Activated CD4-positive, alpha-beta T cell treated with anti-CD3 and anti-CD28 coated beads, Interleukin-10, Interleukin-2, amounts not matched to agents 100 ng/mL and 50 ng/mL, durations not matched to agents 16 hours and 8 hours (primary cell): Measurements from ENCODE around the gene SAMD9.
A peak's percentile ranks its signal among the peaks of the same experiment; 100 is the strongest.
"Not testable (repeated sequence)": the region's sequence is repeated elsewhere in the genome, so short reads cannot be mapped to it uniquely, and the experiment has no call there.

Experiments used
- DNase-seq: peaks from one replicate; pipeline ENCODE4 v3.0.0-alpha.2; 2020

Gene SAMD9

GRCh38 chr7:93119191-93119905 is 1.6 kb upstream of the SAMD9 start:
- no peak for DNase-seq

DNA sequence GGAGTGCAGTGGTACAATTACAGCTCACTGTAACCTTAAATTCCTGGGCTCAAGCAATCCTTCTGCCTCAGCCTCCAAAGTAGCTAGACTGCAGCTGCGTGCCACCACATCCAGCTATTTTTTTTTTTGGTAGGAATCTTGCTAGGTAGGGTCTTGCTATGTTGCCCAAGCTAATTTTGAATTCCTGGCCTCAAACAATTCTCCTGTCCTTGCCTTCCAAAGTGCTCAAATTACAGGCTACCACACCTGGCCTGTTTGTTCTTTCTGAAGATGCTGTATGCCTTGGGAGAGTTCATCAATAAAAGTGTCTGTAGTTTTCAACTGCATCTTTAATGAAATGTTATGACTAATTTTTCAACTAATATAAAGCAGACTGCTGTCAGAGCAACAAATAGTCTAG is 452 bp downstream of the SAMD9 start:
- DNase-seq, result no peak

DNA sequence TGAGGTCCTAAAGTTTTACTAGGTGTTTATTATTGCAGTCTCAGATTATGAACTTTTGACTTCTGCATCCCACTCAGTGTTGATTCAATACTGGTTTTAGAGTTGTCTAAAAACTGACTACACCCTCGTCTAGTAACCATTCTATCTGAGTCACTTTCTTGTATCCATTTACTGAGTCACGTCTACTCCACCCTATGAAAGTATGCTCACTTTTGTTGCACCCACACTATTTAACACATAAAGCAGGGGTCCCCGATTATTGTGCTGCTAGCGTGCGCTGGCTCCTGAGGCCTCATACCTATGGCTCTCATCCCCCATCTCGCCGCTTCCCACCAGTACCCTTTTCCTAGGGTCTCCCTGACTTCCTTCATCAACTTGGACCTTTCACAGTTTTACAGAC is 2.0 kb downstream of the SAMD9 start:
- peak; percentile 29 for DNase-seq

DNA sequence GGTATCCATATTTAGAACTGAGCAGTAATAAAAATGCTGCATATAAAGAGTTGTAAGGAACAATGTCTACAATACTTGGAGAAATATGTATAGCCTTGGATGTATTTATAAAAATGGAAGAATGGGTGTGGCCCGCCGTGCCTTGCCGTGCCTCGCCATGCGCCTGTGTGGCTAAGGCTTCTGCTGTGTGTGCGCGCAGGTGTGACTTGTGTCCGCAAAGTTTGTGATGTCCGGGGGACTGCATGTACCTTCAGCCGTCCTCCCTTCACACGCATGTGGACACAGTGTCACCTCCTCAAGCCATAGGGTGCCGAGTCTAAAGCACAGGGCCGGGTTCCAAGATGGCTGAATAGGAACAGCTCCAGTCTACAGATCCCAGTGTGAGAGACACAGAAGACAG is 9.8 kb downstream of the SAMD9 start:
- DNase-seq, result no peak

DNA sequence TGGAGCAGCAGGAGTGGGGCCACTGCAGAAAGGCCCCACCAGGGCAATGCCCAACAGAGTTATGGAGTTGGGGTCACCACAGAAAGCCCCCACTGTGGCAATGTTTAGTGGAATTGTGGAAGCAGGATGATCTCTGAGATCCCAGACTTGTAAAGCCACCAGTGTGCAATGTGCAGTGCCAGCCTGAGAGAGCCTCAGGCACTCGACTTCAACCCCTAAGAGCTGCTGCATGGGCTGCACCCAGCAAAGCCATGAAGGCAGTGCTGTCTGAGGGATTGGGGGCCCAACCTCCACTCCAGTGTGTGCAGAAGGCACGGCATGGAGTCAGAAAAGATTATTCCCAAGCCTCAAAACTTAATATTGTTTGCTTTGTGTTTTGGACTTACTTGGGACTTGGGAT is 20.4 kb downstream of the SAMD9 start:
- DNase-seq, result no peak

DNA sequence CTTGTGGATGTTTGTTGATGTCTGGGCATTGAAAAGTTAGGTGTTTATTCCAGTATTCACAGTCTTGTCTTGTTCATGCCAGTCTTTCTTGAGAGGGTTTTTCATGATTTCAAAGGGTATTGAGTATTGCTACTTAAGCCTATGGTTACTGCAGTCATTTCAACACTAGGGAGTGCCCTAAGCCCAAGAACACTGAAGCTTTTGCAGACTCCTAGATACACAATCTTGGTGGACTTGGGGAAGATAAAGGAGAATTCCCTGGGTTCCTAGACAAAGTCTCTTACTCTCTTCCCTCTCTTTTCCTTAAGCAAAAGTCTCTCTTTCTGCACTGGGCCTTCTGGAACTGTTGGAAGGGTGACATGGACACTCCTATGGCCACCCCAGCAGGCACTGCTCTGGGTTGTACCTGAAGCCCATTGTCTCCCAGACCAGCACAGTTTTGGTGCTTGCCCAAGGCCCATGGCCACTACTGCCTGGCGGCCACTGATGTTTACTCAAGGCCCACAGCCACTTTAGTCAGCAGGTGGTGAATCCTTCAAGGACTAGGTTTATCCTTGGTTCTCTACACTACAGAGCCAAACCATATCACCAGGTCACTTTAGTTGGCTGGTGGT is 24.9 kb downstream of the SAMD9 start:
- peak; percentile 34 for DNase-seq

DNA sequence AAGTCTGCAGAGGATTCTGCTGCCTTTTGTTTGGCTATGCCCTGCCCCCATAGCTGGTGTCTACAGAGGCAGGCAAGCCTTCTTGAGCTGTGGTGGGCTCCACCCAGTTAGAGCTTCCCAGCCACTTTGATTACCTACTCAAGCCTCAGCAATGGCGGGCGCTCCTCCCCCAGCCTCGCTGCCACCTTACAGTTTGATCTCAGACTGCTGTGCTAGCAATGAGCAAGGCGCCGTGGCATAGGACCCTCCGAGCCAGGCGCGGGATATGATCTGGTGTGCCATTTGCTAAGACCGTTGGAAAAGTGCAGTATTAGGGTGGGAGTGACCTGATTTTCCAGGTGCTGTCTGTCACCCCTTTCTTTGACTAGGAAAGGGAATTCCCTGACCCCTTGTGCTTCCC is 44.4 kb downstream of the SAMD9 start:
- not testable (repeated sequence) for DNase-seq

GRCh38 chr7:93062599-93062998 is 55.2 kb downstream of the SAMD9 start:
- no peak for DNase-seq

GRCh38 chr7:93060865-93061264 is 56.9 kb downstream of the SAMD9 start:
- no peak for DNase-seq

GRCh38 chr7:93060025-93060424 is 57.8 kb downstream of the SAMD9 start:
- DNase-seq, result no peak

- DNase-seq, result not testable (repeated sequence)
Observed at GRCh38 chr7:93056621-93057020, 61.2 kb downstream of the SAMD9 start.

DNA sequence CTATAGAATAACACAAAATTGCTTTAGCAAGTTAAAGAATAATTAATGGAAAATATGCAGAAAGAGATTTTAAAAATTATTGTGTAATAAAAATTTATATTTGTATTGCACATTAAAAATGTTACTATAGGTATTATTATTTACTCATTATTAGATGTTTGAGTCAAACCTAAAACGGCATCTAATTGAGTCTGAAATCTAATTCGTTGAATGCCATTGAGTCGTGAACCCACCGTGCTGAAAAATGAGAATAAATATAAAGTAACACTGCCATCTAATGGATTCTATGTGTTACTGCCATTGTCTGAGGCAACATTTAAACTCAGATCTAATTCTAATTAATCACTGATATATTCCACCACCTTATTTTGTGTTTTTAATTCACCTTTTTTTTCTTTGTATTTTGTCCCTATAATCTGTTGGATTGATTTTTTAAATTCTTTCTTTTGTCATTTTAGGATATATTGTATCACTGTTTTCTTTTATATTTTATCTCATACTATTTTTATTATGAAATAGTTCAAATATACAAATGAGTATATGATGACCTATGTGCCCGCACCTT is 62.2 kb downstream of the SAMD9 start:
- peak; percentile 59 for DNase-seq

- DNase-seq, result no peak
Observed at GRCh38 chr7:93054975-93055374, 62.8 kb downstream of the SAMD9 start.

DNA sequence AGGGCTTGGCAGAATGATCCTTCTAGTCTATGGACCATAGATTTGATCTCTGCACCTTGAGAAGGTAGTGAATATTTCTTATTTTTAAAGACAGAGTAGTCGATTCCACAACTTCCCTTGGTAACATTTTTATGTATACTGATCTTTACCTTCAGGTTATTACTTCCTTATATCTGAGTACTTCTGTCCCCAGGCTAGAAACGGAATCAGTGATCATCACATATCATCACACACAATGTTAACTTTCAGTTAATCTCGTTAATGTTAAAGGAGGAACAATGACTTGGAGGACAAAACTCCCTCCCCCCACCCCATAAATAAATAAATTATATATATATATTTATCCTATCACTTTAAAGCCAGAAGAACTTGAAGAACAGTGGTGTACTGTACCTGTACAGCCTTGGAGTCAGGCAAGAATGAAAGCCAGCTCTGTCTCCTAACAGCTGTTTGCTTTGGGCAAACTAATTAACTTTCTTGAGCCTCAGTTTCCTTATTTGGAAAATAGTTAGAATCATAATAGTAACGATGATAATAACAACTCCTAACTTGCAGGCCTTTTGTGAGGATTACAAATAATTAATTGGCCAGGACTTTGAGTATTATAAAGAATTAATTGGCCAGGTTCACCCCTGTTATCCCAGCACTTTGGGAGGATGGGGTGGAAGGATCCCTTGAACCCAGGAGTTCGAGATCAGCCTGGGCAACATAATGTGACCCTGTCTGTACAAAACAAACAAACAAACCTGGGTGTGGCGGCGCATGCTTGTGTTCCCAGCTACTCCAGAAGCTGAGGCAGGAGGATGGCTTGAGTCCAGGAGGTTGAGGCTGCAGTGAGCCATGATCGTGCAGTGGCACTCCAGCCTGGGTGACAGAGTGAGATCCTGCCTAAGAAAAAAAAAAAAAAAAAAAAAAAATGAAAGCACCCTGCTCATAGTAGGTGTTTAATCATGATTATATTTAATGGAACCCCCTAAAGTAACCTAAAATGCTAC is 63.5 kb downstream of the SAMD9 start:
- no peak for DNase-seq

GRCh38 chr7:93053209-93053948 is 64.4 kb downstream of the SAMD9 start:
- no peak for DNase-seq

DNA sequence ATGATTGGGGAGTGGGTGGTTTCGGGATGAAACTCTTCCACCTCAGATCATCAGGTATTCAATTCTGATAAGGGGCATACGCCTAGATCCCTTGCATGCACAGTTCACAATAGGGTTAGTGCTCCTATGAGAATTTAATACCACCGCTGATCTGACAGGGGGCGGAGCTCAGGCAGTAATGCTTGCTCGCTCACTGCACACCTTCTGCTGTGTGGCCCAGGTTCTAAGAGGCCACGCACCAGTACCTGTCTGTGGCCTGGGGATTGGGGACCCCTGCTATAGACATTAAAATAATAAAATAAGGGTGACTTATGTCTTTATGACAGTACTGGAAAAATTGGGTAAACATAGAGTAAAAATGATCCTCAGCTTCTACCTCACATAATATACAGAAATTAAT is 66.1 kb downstream of the SAMD9 start:
- DNase-seq, result no peak
